Myocyte (in vitro differentiated cells): ENCODE data around the gene SPECC1L. TPM values are rescaled to one million over a fixed set of nuclear protein-coding genes. Genes with fewer than 3 reads are reported as not detected.
"Not testable (repeated sequence)": the region's sequence is repeated elsewhere in the genome, so short reads cannot be mapped to it uniquely, and the experiment has no call there.

ENCODE experiments used
- DNase-seq: peaks from one replicate; pipeline ENCODE4 v3.0.0-alpha.2; 2012; ENCODE audit warnings: low read depth
- total RNA-seq: library from RNA; depleted of rRNA; stranded (reverse); fragments of >200 nt; gene quantifications from 2 replicates; pipeline ENCODE4 v1.2.3, GENCODE V29; 2014

SPECC1L gene
- total RNA-seq, 1 donor from 2014 or later: 29.2 TPM

DNA sequence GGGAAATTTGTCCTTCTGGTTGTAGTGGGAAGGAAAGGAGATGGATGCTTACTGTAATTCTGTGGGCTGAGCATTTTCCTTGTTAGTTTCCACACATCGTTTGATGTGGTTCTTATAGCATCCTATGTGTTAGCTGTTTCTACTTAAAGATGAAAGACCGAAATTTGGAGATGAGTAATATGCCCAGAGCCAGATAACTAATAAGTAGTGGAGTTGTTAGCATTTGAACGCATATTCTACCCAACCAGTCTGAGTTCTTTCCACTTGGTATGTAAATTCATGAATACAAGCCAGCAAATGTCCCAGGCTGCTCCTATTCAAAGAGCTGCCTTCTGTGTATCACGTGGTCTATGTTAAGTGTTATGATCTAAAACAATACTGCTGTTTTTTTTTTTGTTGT is 14.6 kb downstream of the SPECC1L start:
- no peak for DNase-seq

DNA sequence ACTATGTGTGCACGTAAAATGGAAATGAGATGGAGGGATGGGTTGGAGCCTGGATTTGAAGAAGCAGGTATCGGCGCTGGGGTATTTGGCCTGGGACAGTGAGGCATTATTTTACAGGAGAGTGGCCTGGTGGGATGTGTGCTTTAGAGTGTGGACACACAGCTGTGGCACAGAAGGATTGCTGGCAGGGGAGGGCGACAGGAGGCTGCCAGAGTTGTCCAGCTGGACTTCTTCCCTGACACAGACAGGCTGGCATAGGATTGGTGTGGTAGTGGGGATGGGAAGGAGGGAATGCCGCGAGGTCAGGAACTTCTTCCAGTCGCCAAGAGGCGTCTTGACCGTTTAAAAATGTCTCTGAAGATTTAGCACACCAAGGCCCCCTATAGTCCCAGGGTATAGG is 16.6 kb downstream of the SPECC1L start:
- DNase-seq: not testable (repeated sequence)

- not testable (repeated sequence) for DNase-seq
Observed at GRCh38 chr22:24287801-24288200, 17.2 kb downstream of the SPECC1L start.

- DNase-seq: peak; percentile 59
Observed at GRCh38 chr22:24289114-24289513, 18.5 kb downstream of the SPECC1L start.

GRCh38 chr22:24289741-24290163 is 19.1 kb downstream of the SPECC1L start:
- no peak for DNase-seq

DNA sequence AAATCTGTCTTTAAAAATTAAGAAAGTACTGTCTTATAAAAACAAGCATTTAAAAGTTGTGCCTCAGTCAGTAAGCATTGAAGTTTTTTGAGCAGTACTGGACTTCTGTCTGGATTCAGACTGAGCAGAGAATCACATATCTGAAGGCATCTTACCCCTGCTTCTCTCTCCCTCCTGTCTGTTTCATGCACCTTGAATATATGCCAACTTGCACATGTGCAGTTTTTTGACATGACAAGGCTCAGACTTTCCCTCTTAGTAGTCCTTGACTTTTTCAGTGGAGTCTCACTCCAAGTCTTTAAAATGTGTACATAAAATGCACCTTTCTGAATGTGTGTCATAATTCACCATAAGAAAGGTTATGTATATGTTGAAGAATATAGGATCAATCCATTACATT is 19.8 kb downstream of the SPECC1L start:
- DNase-seq: peak; percentile 20

- no peak for DNase-seq
Observed at GRCh38 chr22:24291515-24292201, 21.0 kb downstream of the SPECC1L start.

DNA sequence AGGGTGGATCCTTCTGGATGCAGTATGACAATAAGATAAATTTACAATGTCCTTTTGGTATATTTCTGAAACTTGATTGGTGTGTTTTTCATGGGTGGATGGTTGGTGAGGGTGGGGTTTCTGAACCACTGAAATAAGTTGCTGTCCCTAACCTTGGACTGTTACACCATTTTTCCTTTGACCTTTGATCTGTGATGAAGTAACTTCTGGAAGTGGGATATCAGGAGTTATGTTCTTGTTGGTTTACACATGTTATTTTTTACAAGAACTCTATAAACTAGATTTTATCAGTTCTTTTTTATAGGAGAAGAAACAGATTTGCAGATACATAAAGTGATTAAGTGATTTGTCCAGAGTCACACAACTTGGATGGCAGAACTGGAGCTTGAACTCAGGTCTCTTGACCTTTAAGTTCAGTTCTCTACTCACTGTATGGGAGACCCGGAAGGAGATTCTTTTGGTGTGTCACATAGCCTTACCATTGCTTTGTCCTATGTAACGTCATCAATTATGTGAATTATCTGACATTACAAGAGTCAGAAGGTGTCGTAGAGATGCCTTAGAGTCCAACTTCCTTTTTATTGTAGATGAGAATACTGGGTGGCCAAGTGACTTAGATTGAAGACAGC is 21.7 kb downstream of the SPECC1L start:
- not testable (repeated sequence) for DNase-seq

DNA sequence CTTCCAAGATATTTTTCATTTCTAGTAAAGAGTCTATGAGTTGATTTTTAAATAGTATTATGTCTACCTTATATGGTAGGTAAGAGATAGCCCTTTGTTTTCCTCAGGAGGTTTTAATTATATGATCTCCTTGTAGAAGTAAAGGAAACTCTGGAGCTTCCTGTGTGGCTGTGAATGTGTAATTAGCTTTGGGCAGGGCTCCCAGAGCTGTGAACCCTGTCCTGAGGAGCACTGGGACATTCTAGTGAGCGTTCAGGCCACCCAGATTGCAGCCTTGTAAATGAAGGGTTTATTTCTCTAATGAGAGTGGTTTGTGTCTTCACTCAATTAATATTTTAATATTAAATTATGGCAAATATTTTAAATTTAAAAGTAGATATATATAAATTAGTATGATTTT is 24.3 kb downstream of the SPECC1L start:
- DNase-seq: not testable (repeated sequence)

GRCh38 chr22:24298497-24299155 is 28.0 kb downstream of the SPECC1L start:
- not testable (repeated sequence) for DNase-seq

DNA sequence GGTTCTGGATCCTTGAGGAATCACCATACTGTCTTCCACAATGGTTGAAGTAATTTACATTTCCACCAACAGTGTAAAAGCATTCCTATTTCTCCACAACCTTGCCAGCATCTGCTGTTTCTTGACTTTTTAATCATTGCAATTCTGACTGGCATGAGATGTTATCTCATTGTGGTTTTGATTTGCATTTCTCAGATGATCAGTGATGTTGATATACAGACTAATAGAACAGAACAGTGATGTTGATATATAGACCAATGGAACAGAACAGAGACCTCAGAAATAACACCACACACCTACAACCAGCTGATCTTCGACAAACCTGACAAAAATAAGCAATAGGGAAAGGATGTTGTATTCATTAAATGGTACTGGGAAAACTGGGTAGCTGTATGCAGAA is 29.9 kb downstream of the SPECC1L start:
- DNase-seq: not testable (repeated sequence)

DNA sequence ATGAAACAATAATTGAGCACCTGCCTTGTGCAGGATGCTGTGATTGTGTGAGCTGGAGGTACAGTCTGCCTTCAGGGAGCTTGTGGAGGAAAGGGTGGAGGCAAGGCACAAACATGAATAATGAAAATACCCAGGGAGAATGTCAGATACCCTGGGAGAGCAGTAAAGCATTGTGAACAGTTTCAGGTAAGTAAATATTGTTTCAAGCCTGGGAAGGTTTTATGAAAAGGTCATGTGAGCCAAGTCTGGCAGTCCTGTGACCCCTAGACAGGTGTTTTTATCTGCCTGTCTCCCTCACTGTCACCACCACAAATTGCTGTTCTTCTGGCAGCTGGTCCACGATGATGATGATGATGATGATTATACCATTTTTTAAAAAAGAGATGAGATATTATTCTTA is 32.0 kb downstream of the SPECC1L start:
- no peak for DNase-seq

DNA sequence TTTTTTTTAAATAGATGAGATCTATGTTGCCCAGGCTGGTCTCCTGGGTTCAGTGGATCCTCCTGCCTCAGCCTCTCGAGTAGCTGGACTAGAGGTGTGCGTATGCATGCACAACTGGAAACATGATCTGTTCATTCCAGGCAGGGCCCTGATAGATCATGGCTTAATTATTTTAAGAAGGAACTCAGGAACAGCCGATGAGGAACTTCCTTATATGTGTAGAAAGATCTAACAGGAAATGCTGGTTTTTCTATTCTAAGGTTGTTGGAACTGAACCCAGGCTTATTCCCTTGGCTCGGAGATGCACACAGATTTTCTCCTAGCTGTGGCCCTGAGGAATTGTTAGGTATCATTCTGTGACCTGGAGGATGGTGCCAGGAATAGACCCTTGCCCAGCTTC is 32.4 kb downstream of the SPECC1L start:
- DNase-seq: peak; percentile 16

DNA sequence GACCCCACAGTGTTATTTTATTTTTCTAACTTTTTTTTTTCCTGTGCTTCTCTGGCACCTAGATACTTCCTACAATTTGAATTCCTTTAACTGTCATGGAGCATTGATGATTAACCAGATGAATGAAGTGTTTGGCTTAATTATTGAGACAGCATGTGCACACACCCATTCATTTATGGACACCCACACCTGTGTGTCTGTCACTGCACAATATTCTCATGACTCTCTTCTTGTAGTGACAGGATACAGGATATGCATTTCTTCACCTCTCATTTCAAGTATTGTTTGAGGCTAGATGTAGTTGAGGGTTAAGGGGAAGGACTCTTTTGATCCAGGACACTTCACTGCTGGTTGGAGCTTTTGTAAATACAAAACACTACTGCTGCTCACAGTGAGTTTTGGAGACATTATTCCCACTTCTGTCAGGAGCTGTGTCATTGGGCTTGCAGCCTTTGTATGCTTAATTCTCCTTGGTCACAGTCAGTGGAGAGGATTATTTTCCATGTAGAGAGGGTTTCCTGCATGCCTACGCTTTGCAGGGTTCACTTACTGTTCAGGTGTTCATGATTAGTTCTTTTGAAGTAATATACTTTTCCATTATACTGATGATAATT is 33.5 kb downstream of the SPECC1L start:
- no peak for DNase-seq

DNA sequence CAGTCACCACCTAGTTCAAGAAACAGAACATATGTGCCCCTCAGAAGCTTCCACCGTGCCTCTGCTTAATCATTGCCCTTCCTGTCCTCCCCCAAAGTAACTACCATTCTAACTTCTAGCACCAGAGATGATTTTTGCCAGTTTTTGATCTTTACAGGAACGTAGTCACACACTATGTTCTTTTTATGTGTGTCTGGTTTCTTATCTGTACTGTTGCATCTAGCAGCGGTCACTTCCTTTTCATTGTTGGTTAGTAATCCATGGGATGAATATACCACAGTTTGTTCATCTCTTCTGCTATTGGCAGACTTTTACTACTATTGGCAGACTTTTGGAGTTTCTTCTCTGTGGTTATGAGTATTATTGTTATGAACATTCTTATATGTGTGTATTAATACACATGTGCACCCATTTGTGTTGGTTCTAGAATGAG is 34.6 kb downstream of the SPECC1L start:
- no peak for DNase-seq

DNA sequence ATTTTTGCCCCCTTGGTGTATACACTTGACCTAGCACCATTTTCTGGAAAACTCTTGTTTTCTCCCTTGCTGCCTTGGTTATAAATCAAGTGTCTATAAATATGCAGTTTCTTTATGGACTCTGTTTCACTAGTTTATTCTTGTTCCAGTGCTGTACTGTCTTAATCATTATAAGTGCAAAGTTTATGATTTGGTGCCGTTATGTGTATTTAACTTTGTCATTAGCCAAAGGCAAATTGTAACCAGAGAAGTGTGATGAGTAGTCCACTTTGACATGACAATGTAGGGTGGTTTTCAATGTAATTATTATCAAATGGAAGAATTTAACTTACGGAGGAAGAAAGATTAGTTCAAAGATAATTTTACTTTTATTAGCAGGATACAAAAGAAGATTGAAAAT is 40.3 kb downstream of the SPECC1L start:
- DNase-seq: no peak

DNA sequence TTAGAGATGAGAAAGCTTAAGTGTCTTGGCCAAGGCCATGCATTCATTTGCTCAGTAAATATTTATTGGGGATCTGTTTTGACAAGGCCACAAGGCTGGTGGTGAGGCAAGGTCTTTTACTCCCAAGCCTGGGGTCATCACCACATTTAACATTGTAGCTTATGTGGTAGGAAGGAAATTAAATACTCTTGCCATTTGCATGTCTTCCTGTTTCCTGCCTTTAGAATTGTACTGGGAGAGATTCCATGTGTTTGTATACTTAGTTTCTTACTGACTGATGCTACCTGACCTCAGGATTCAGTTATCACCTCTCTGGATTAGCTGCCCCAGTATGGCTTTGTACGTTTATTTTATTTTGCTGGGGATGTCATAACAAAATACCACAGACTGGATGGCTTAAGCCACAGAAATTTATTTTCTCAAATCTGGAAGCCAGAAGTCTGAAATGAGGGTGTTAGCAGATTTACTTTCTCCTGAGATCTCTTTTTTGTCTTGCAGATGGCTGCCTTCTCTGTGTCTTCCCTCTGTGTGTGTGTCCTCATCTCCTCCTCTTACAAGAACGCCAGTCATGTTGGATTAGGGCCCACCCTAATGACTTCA is 44.8 kb downstream of the SPECC1L start:
- no peak for DNase-seq

DNA sequence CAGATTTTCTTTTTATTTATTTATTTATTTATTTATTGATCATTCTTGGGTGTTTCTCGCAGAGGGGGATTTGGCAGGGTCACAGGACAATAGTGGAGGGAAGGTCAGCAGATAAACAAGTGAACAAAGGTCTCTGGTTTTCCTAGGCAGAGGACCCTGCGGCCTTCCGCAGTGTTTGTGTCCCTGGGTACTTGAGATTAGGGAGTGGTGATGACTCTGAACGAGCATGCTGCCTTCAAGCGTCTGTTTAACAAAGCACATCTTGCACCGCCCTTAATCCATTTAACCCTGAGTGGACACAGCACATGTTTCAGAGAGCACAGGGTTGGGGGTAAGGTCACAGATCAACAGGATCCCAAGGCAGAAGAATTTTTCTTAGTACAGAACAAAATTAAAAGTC is 45.6 kb downstream of the SPECC1L start:
- not testable (repeated sequence) for DNase-seq

- DNase-seq: not testable (repeated sequence)
Observed at GRCh38 chr22:24317511-24317910, 46.9 kb downstream of the SPECC1L start.

GRCh38 chr22:24319451-24319850 is 48.8 kb downstream of the SPECC1L start:
- DNase-seq: no peak

- DNase-seq: no peak
Observed at GRCh38 chr22:24321999-24322398, 51.4 kb downstream of the SPECC1L start.

GRCh38 chr22:24322522-24322921 is 51.9 kb downstream of the SPECC1L start:
- no peak for DNase-seq
